Esophagus squamous epithelium (tissue), 4 donors: ENCODE measurements around the gene RASEF.

ENCODE experiments used
- POLR2A ChIP-seq, 4 donors: fragments of 450-650 bp; IDR thresholded peaks; one replicate each; pipeline ENCODE4 v1.6.1; 2017; ENCODE audit warnings: antibody characterized with exemption in 4 of 4, mild to moderate bottlenecking in 4 of 4, moderate library complexity in 3 of 4
- TF ChIP-seq, protein P1 (sequence below), 6 experiments: fragments of 450-650 bp in 4 of 6; fragments of 200-600 bp in 2 of 6; sonication (generic) in 2 of 6; IDR thresholded peaks; one replicate each; pipeline ENCODE4 v1.5.1; 2016 to 2019; ENCODE audit warnings: antibody characterized with exemption in 6 of 6, mild to moderate bottlenecking in 4 of 6, moderate library complexity in 4 of 6

DNA sequence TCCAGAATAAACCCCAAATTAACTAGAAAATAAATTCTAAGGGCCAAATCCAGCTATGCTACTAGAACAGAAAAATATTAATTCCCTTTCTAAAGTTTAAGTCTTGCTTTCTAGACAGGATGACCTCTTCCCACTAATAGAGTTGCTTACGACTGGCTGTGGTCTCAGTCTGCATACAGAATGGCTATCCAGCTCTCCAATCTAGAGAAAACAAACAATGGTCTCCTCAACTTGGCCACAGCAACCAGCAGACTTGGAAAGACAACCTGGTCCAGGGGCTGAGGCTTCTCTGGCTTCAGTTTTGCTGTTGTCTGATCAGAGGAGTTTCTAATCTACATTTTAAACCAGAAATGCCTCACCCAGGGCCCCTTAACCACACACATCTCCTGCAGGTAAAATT is 28.9 kb downstream of the RASEF start:
- TF ChIP-seq, protein P1, sequence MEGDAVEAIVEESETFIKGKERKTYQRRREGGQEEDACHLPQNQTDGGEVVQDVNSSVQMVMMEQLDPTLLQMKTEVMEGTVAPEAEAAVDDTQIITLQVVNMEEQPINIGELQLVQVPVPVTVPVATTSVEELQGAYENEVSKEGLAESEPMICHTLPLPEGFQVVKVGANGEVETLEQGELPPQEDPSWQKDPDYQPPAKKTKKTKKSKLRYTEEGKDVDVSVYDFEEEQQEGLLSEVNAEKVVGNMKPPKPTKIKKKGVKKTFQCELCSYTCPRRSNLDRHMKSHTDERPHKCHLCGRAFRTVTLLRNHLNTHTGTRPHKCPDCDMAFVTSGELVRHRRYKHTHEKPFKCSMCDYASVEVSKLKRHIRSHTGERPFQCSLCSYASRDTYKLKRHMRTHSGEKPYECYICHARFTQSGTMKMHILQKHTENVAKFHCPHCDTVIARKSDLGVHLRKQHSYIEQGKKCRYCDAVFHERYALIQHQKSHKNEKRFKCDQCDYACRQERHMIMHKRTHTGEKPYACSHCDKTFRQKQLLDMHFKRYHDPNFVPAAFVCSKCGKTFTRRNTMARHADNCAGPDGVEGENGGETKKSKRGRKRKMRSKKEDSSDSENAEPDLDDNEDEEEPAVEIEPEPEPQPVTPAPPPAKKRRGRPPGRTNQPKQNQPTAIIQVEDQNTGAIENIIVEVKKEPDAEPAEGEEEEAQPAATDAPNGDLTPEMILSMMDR (IDR thresholded peaks at IDR 0.05) = no peak
- no peak for TF ChIP-seq POLR2A (IDR thresholded peaks at IDR 0.05)
